OCI-LY1 (cell line): ENCODE results near the gene CARD11.

ENCODE experiments used
- CTCF ChIP-seq: fragments of 200-600 bp; sonication (generic), shearing (Covaris generic); IDR thresholded peaks from 2 replicates; pipeline ENCODE4 v1.5.1; 2017; ENCODE audit warnings: mild to moderate bottlenecking, antibody characterized with exemption, low read length, moderate library complexity, mixed read lengths
- EZH2 ChIP-seq: fragments of 200-600 bp; sonication (generic), shearing (Covaris generic); IDR thresholded peaks from 2 replicates; pipeline ENCODE4 v1.8.0; 2017; ENCODE audit warnings: borderline replicate concordance, mixed run types, mild to moderate bottlenecking, antibody characterized with exemption, low read length, moderate library complexity, mixed read lengths

DNA sequence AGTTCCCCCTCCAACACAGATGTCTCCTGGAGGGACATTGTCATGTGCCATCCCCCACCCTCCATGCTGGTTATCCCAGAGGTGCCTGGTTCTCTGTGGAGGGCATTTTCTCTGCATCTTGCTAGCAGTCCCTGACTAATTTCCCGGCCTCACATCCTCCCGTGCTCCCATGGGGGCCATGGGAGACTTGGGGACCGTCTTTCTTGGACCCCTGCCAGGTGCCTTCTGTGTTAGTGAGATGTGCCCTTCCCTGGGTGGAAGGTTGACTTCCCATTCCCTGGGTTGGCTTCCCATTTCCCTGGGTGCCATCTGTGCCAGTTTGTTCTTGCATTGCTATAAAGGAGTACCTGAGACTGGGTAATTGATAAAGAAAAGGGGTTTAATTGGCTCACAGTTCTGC, 177.1 kb downstream of the CARD11 start:
- TF ChIP-seq CTCF (no peak), EZH2 (no peak)
